Activated CD8-positive, alpha-beta T cell treated with anti-CD3 and anti-CD28 coated beads, Interleukin-2, amount 10 ng/mL, durations not matched to agents 7 days and 5 days (primary cell): ENCODE results near the gene NFKBIE. TPM values are rescaled to one million over a fixed set of nuclear protein-coding genes. Genes with fewer than 3 reads are reported as not detected.

Source experiments
- ATAC-seq: fragments of 150-1000 bp; cut with Tn5 transposase; one replicate; pipeline ENCODE4 v1.10.0; 2021; ENCODE audit warnings: moderate library complexity
- CTCF ChIA-PET: fragments of 350-600 bp; sonication (Branson Sonifier 250); formaldehyde crosslinking; loops from one replicate; lab custom pipeline; 2021; ENCODE audit warnings: antibody characterized with exemption; lab: Charles Lee
- POLR2A ChIA-PET: fragments of 350-600 bp; sonication (Branson Sonifier 250); formaldehyde crosslinking; loops from one replicate; lab custom pipeline; 2021; ENCODE audit warnings: antibody characterized with exemption; lab: Charles Lee
- DNase-seq: peaks from one replicate; pipeline ENCODE4 v3.0.0-alpha.2; 2020
- H3K27ac Mint-ChIP-seq: one replicate; pipeline ENCODE4 v1.8.0; 2021; ENCODE audit warnings: mild to moderate bottlenecking, mixed read lengths
- H3K27me3 Mint-ChIP-seq: one replicate; pipeline ENCODE4 v1.8.0; 2021; ENCODE audit warnings: low read depth, mixed read lengths
- H3K36me3 Mint-ChIP-seq: one replicate; pipeline ENCODE4 v1.8.0; 2021; ENCODE audit warnings: low read depth, mixed read lengths
- H3K4me1 Mint-ChIP-seq: one replicate; pipeline ENCODE4 v1.8.0; 2021; ENCODE audit warnings: low read depth, mixed read lengths
- H3K4me3 Mint-ChIP-seq: one replicate; pipeline ENCODE4 v1.8.0; 2021; ENCODE audit warnings: mild to moderate bottlenecking, mixed read lengths
- H3K9me3 Mint-ChIP-seq: one replicate; pipeline ENCODE4 v1.8.0; 2022; ENCODE audit warnings: mixed read lengths; ENCODE audit not compliant: insufficient read depth
- total RNA-seq, 2 experiments: library from RNA; stranded (reverse); gene quantifications; one replicate each; pipeline ENCODE4 v1.2.3, GENCODE V29; 2021

The NFKBIE gene
- total RNA-seq, 2 experiments from 2014 or later: 14.1 to 16.9 TPM

- ChIA-PET CTCF (interaction anchor here (0.6 to 5.8 kb wide), 21 partner anchors 8 to 1252 kb away, joined by 3 to 75 read pairs (median 5); partner anchors contain the start of genes AARS2, HSP90AB1 and SLC29A1), POLR2A (interaction anchor here (0.9 to 3.7 kb wide), 8 partner anchors 10 to 627 kb away, joined by 3 to 104 read pairs (median 4); partner anchors contain the start of gene HSP90AB1)
- Mint-ChIP-seq H3K27ac (peak overlapping the region; percentile 75), H3K4me1 (peaks cover 60% of the 10 kb centered on the region), H3K4me3 (peak overlapping the region; percentile 85), H3K36me3 (peaks cover 67% of the 10 kb centered on the region), H3K9me3 (no peaks in the 10 kb centered on the region), H3K27me3 (no peaks in the 10 kb centered on the region)
- ATAC-seq (peak; percentile 25), DNase-seq (no peak)
Observed at GRCh38 chr6:44256775-44257024, 8.7 kb downstream of the NFKBIE start.

- peaks cover 71% of the 10 kb centered on the region for H3K36me3 Mint-ChIP-seq
- ChIA-PET POLR2A (interaction anchor here (0.9 to 3.7 kb wide), 8 partner anchors 10 to 626 kb away, joined by 3 to 104 read pairs (median 4); partner anchors contain the start of gene HSP90AB1), CTCF (interaction anchor here (0.6 to 5.8 kb wide), 19 partner anchors 8 to 1252 kb away, joined by 3 to 75 read pairs (median 5); partner anchors contain the start of genes AARS2, HSP90AB1 and SLC29A1)
- DNase-seq (no peak), ATAC-seq (peak; percentile 21)
- peaks cover 63% of the 10 kb centered on the region for H3K4me1 Mint-ChIP-seq
- H3K27me3 Mint-ChIP-seq: no peaks in the 10 kb centered on the region
- no peaks in the 10 kb centered on the region for H3K9me3 Mint-ChIP-seq
- H3K27ac Mint-ChIP-seq: peak overlapping the region; percentile 75
- peak overlapping the region; percentile 85 for H3K4me3 Mint-ChIP-seq
Observed at GRCh38 chr6:44255871-44256774, 9.2 kb downstream of the NFKBIE start.

- ChIA-PET CTCF (interaction anchor here (0.8 to 5.8 kb wide), 9 partner anchors 9 to 159 kb away, joined by 3 to 75 read pairs (median 6); partner anchors contain the start of gene HSP90AB1), POLR2A (interaction anchor here (3.7 kb wide), 1 partner anchor 9 kb away, joined by 104 read pairs; the partner anchor contains the start of gene HSP90AB1)
- ATAC-seq: peak; percentile 3
- Mint-ChIP-seq H3K27me3 (no peaks in the 10 kb centered on the region), H3K4me3 (peak overlapping the region; percentile 85), H3K4me1 (peaks cover 67% of the 10 kb centered on the region), H3K9me3 (no peaks in the 10 kb centered on the region), H3K27ac (peak overlapping the region; percentile 75), H3K36me3 (peaks cover 76% of the 10 kb centered on the region)
- no peak for DNase-seq
Observed at GRCh38 chr6:44255105-44255808, 10.1 kb downstream of the NFKBIE start.

GRCh38 chr6:44254191-44255104, 10.9 kb downstream of the NFKBIE start:
- Mint-ChIP-seq H3K9me3 (no peaks in the 10 kb centered on the region), H3K27ac (peak overlapping the region; percentile 72), H3K4me3 (no peak overlapping the region), H3K27me3 (no peaks in the 10 kb centered on the region), H3K4me1 (peaks cover 75% of the 10 kb centered on the region), H3K36me3 (peaks cover 76% of the 10 kb centered on the region)
- DNase-seq: no peak
- no peak for ATAC-seq
- ChIA-PET CTCF (interaction anchor here (0.7 to 5.8 kb wide), 15 partner anchors 8 to 606 kb away, joined by 3 to 75 read pairs (median 4); partner anchors contain the start of genes AARS2 and HSP90AB1), POLR2A (interaction anchor here (0.5 to 3.7 kb wide), 4 partner anchors 8 to 16 kb away, joined by 3 to 104 read pairs (median 4); partner anchors contain the start of gene HSP90AB1)

DNA sequence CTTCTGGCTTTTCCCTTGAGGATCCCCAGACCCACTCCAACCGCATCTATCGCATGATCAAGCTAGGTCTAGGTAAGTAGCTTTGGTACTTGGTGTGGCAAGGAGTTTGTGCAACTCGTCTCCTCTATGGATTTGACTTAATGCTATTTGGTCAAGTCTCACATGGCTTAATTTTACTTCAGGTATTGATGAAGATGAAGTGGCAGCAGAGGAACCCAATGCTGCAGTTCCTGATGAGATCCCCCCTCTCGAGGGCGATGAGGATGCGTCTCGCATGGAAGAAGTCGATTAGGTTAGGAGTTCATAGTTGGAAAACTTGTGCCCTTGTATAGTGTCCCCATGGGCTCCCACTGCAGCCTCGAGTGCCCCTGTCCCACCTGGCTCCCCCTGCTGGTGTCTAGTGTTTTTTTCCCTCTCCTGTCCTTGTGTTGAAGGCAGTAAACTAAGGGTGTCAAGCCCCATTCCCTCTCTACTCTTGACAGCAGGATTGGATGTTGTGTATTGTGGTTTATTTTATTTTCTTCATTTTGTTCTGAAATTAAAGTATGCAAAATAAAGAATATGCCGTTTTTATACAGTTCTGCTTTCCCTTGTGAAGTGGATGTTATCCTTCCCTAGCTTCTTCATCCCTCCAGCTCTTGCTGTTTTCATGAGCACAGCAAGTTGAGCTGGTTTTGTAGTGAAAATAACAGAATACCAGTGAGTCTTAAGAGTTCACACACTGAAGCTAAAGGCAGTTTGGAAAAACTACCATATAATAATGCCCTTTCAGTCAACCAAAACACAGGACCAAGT, 11.8 kb downstream of the NFKBIE start:
- H3K9me3 Mint-ChIP-seq: no peaks in the 10 kb centered on the region
- peaks cover 82% of the 10 kb centered on the region for H3K36me3 Mint-ChIP-seq
- H3K27me3 Mint-ChIP-seq: no peaks in the 10 kb centered on the region
- ATAC-seq: no peak
- H3K4me1 Mint-ChIP-seq: peaks cover 82% of the 10 kb centered on the region
- peak overlapping the region; percentile 48 for H3K27ac Mint-ChIP-seq
- H3K4me3 Mint-ChIP-seq: no peak overlapping the region
- DNase-seq: peak; percentile 77
- POLR2A ChIA-PET: interaction anchor here (0.5 to 1.4 kb wide), 3 partner anchors 9 to 15 kb away, joined by 3 to 4 read pairs (median 3); no protein-coding TSS in a partner anchor
- CTCF ChIA-PET: interaction anchor here (0.7 to 5.8 kb wide), 12 partner anchors 8 to 606 kb away, joined by 3 to 75 read pairs (median 4); partner anchors contain the start of genes AARS2 and HSP90AB1

GRCh38 chr6:44251576-44252524, 13.5 kb downstream of the NFKBIE start:
- ATAC-seq: no peak
- peaks cover 87% of the 10 kb centered on the region for H3K36me3 Mint-ChIP-seq
- H3K4me3 Mint-ChIP-seq: no peak overlapping the region
- ChIA-PET POLR2A (interaction anchor here (0.6 to 1.3 kb wide), 3 partner anchors 10 to 137 kb away, joined by 3 to 4 read pairs (median 3); no protein-coding TSS in a partner anchor), CTCF (interaction anchor here (1.0 to 5.8 kb wide), 4 partner anchors 7 to 155 kb away, joined by 3 to 75 read pairs (median 5); partner anchors contain the start of genes HSP90AB1 and SLC29A1)
- H3K27ac Mint-ChIP-seq: peak overlapping the region; percentile 13
- no peak for DNase-seq
- peaks cover 75% of the 10 kb centered on the region for H3K4me1 Mint-ChIP-seq
- no peaks in the 10 kb centered on the region for H3K27me3 Mint-ChIP-seq
- no peaks in the 10 kb centered on the region for H3K9me3 Mint-ChIP-seq

GRCh38 chr6:44250718-44251123, 14.6 kb downstream of the NFKBIE start:
- DNase-seq: no peak
- no peak overlapping the region for H3K27ac Mint-ChIP-seq
- CTCF ChIA-PET: interaction anchor here (1.1 to 1.5 kb wide), 2 partner anchors 28 to 153 kb away, joined by 5 read pairs; partner anchors contain the start of gene SLC29A1
- H3K36me3 Mint-ChIP-seq: peaks cover 83% of the 10 kb centered on the region
- H3K4me3 Mint-ChIP-seq: no peak overlapping the region
- POLR2A ChIA-PET: interaction anchor here (1.3 kb wide), 1 partner anchor 11 kb away, joined by 4 read pairs; no protein-coding TSS in a partner anchor
- no peak for ATAC-seq
- H3K4me1 Mint-ChIP-seq: peaks cover 68% of the 10 kb centered on the region
- H3K9me3 Mint-ChIP-seq: no peaks in the 10 kb centered on the region
- H3K27me3 Mint-ChIP-seq: no peaks in the 10 kb centered on the region

- ATAC-seq (no peak), DNase-seq (no peak)
- Mint-ChIP-seq H3K27ac (peak overlapping the region; percentile 6), H3K9me3 (no peaks in the 10 kb centered on the region), H3K4me3 (peak overlapping the region; percentile 98), H3K4me1 (peaks cover 68% of the 10 kb centered on the region), H3K27me3 (no peaks in the 10 kb centered on the region), H3K36me3 (peaks cover 78% of the 10 kb centered on the region)
- ChIA-PET CTCF (no interaction called here), POLR2A (interaction anchor here (1.3 kb wide), 1 partner anchor 12 kb away, joined by 4 read pairs; no protein-coding TSS in a partner anchor)
Observed at GRCh38 chr6:44250067-44250717, 15.2 kb downstream of the NFKBIE start.
